AG09309 (cell line): Measurements from ENCODE around the gene RFX2.

Source experiments
- DNase-seq: peaks from one replicate; pipeline ENCODE4 v3.0.0-alpha.2; 2010; ENCODE audit warnings: low read depth
- H3K4me3 ChIP-seq: 2 replicates; pipeline ENCODE4 v1.5.1; 2011; ENCODE audit warnings: mild to moderate bottlenecking, low read depth, low read length, moderate library complexity; ENCODE audit not compliant: control insufficient read depth
- TF ChIP-seq, protein P1 (sequence below): IDR thresholded peaks from 2 replicates; pipeline ENCODE4 v1.5.1; 2011; ENCODE audit warnings: mild to moderate bottlenecking, low read depth, low read length, inconsistent platforms; ENCODE audit not compliant: insufficient read depth, control insufficient read depth; ENCODE audit errors: missing control alignments

The RFX2 gene

DNA sequence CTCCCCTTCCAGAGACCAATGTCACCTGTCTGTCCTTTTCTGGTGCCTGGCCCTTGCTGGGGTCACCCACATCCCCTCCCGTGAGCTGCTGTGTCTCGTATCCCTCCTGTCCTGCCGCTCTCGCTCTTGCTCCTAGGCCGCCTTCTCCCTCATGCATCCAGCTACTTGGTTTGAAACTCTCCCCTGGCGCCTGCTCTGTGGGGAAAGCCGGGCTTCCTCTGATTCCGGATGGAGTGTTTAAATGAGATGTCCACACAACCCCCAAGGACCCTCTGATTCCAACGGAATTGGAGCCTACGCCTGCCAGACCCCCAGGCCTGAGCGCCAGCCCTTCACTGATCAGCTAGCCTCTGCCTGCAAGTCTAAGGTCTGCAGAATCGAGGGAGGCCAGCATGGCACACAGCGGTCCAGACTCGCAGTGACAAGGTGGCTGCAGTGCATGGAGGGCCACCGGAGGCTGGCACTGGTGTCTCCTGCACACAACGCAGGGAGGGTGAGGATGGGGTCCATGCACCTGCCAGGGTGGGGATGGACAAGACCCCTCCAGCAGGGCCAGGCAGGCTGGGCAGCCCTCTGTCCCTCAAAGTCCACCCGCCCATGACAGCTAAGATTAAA is 47.2 kb downstream of the RFX2 start:
- H3K4me3 ChIP-seq: no peak overlapping the region
- TF ChIP-seq, protein P1, sequence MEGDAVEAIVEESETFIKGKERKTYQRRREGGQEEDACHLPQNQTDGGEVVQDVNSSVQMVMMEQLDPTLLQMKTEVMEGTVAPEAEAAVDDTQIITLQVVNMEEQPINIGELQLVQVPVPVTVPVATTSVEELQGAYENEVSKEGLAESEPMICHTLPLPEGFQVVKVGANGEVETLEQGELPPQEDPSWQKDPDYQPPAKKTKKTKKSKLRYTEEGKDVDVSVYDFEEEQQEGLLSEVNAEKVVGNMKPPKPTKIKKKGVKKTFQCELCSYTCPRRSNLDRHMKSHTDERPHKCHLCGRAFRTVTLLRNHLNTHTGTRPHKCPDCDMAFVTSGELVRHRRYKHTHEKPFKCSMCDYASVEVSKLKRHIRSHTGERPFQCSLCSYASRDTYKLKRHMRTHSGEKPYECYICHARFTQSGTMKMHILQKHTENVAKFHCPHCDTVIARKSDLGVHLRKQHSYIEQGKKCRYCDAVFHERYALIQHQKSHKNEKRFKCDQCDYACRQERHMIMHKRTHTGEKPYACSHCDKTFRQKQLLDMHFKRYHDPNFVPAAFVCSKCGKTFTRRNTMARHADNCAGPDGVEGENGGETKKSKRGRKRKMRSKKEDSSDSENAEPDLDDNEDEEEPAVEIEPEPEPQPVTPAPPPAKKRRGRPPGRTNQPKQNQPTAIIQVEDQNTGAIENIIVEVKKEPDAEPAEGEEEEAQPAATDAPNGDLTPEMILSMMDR: no peak
- DNase-seq: no peak

DNA sequence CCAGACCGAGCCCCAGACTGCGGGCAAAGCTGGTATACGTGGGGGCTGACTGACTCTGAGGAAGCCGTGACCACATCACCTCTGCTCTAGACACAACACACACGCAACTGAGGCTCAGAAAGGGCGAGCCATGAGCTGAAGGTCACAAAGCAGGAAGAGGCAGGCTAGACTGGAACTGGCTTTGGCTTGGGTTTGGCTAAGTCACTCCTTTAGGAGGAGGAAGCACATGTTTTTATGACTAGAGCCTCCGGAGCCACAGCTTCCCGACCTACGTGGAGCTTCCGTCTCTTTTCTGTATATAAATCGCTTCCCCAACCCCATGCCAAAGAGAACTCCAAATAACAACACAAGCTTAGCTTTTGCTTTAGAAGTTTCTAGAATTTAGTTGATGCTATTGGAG is 48.0 kb downstream of the RFX2 start:
- TF ChIP-seq, protein P1: no peak
- DNase-seq: no peak
- no peak overlapping the region for H3K4me3 ChIP-seq

DNA sequence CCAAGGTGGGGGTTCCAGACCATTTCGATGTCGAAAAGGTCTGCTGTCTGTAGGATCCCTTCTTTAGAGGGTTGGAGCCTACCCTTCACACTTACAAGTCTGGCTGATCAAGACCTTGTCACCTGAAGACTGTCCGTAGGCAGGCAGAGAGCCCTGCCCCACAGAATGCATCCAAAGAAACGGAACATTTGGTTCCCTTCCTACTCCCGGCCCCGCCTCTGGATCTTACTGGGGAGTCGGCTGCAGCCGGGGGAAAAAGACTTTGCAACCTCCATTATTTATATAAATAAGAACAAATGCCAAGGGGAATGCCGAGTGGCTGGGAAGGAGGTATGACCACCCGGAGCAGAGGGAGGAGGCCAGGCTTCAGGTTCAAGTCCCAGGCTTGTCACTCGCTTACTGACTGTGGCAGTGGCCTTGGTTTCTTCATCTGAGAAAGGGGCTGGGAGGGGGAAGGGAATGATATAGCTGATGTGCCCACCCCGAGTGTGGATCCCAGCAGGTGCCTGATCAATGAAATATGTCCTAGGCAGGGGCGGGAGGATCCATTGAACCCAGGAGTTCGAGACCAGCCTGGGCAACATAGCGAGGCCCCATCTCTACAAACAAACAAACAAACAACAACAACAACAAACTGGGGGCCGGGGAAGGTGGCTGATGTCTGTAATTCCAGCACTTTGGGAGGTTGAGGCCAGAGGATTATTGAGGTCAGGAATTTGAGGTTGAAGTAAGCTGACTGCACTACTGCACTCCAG is 48.7 kb downstream of the RFX2 start:
- TF ChIP-seq, protein P1: no peak
- H3K4me3 ChIP-seq: no peak overlapping the region
- no peak for DNase-seq

DNA sequence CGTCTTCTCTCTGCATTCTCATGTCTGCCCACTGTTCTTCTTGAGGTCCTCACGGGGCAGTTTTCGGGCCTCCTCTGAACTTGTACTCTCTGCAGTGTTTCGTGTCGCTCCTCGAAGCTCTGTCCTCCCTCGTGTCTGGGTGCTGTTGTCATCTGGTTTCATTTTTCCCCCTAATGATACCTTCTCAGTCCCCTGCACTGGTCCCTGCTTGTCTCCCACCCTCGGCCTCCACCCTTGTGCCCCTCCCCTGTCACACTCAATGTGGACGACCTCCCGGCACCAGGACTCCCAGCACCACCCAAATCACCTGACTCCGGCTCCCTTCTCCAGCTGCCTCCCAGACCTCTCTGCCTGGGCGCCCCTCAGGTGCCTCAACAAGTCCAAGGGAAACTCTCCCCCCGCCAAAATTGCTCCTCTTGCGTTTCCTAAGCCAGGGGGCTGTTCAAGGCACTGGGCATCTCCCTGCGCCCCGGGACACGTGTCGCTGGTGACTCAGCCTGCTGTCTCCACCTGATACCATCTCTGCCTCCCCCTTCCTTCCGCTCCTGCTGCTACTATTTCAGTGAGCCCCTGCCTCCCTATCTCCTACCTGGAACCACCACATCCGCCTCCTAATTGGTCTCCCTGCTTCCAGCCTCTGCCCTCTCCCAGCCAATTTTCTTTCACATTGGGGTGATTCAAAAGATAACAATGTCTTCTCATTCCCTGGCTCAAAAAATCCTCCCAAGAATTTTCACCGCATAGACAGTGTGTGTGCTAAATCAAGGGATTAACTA is 49.5 kb downstream of the RFX2 start:
- TF ChIP-seq, protein P1: no peak
- no peak overlapping the region for H3K4me3 ChIP-seq
- no peak for DNase-seq

DNA sequence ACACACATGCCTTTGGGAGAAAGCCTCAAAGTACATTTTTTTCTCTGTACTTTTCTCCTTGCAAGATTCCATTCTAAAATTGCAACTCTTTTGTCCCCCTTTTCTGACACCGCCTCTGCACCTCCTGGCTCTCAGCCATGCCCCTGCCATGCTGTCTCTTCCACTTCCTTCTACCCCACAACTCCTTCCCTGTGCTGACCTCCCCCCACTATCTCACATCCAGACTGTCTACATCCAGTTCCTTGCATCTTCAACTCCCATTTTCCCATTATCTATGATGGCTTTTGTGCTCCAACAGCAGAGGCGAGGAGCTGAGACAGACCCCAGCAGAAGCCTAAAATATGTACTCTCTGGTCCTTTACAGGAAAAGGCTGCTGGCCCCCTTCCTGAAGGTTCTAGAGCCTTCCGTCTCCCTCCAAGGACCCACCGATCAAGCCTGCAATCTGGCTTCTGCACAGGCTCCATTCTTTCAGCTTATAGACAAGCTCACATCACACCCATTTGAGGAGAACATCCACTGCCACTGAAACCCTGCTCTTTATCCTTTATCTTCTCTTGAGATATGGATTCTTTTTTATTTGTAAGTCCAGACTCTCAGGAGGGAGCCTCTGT is 50.2 kb downstream of the RFX2 start:
- DNase-seq: no peak
- no peak overlapping the region for H3K4me3 ChIP-seq
- TF ChIP-seq, protein P1: no peak

DNA sequence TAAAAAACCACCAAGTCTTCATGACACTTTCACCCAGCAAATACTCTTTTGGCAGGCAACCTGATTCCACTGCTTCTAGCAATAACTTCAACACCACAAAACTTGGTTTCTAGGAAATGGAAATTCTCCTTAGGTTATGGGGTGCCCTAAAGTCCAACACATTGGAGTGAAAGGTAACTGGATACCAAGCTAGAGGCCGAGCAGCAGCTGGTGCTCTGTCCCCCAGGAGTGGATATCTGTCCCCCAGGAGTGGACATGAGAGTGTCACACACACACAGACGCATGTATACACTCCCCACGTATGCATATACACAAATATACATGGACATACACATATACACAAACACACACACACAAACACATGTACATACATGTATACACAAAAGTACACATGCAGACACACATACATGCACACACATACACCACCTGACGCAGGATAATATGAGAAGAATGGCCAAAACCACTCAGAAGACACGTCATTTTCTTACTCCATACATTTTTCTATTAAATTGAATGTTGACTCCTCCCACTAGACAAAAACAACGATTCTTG is 50.8 kb downstream of the RFX2 start:
- TF ChIP-seq, protein P1: no peak
- no peak for DNase-seq
- H3K4me3 ChIP-seq: no peak overlapping the region
